Measurements from ENCODE around the gene KRTAP6-3. TPM values are rescaled to one million over a fixed set of nuclear protein-coding genes. Genes with fewer than 3 reads are reported as not detected.

Gene KRTAP6-3
- polyA plus RNA-seq, 1 donor from 2014 or later = not detected

DNA sequence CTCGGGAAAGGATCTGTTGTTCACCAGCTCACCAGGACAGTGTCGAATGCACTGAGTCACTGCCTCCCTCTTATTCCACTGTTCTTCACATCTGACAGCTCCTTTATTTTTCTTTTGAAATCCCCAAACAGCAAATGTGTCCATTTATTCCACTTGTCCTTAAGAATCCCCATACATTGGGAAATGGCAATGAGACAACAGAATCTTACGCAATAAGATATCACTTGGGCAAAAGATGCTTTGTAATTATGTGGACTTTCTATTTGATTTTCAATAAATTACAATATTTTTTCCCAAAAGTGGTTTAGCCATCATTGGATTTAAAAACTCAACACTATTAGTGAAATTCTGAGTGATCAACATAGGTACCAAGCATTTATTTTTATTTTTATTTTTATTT, 46.4 kb downstream of the KRTAP6-3 start:
- H3K79me2 ChIP-seq (replicated peaks; ENCODE audit: insufficient read depth, low read length) = no peaks in the 10 kb centered on the region
- no peak overlapping the region for H3K27ac ChIP-seq (ENCODE audit: low read length)
- no peak overlapping the region for H3K4me2 ChIP-seq (ENCODE audit: low read length)
- no peaks in the 10 kb centered on the region for H3F3A ChIP-seq (ENCODE audit: insufficient read depth, low read length, poor library complexity, severe bottlenecking)
- no peak overlapping the region for H3K9ac ChIP-seq (ENCODE audit: low read length)
- H3K4me3 ChIP-seq (ENCODE audit: low read length) = no peak overlapping the region
- no peaks in the 10 kb centered on the region for H3K9me2 ChIP-seq (ENCODE audit: insufficient read depth, low read length)
- no peaks in the 10 kb centered on the region for H3K27me3 ChIP-seq (ENCODE audit: insufficient read depth, low read depth, low read length)
- TF ChIP-seq SMC3 (conservative IDR thresholded peaks at IDR 0.05; ENCODE audit: poor library complexity) = no peak
- no peak for TF ChIP-seq TAF1 (IDR thresholded peaks at IDR 0.05; ENCODE audit: low read depth)
- no peak for TF ChIP-seq EP300 (conservative IDR thresholded peaks at IDR 0.05; ENCODE audit: poor library complexity, severe bottlenecking)
- no peak for TF ChIP-seq POLR2AphosphoS5 (IDR thresholded peaks at IDR 0.05)
- TF ChIP-seq, protein P1, sequence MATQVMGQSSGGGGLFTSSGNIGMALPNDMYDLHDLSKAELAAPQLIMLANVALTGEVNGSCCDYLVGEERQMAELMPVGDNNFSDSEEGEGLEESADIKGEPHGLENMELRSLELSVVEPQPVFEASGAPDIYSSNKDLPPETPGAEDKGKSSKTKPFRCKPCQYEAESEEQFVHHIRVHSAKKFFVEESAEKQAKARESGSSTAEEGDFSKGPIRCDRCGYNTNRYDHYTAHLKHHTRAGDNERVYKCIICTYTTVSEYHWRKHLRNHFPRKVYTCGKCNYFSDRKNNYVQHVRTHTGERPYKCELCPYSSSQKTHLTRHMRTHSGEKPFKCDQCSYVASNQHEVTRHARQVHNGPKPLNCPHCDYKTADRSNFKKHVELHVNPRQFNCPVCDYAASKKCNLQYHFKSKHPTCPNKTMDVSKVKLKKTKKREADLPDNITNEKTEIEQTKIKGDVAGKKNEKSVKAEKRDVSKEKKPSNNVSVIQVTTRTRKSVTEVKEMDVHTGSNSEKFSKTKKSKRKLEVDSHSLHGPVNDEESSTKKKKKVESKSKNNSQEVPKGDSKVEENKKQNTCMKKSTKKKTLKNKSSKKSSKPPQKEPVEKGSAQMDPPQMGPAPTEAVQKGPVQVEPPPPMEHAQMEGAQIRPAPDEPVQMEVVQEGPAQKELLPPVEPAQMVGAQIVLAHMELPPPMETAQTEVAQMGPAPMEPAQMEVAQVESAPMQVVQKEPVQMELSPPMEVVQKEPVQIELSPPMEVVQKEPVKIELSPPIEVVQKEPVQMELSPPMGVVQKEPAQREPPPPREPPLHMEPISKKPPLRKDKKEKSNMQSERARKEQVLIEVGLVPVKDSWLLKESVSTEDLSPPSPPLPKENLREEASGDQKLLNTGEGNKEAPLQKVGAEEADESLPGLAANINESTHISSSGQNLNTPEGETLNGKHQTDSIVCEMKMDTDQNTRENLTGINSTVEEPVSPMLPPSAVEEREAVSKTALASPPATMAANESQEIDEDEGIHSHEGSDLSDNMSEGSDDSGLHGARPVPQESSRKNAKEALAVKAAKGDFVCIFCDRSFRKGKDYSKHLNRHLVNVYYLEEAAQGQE (IDR thresholded peaks at IDR 0.05; ENCODE audit: borderline replicate concordance) = no peak
- no peak overlapping the region for H2AFZ ChIP-seq (ENCODE audit: low read depth, low read length)
- H3K9me3 ChIP-seq (ENCODE audit: low read length) = no peaks in the 10 kb centered on the region
- H4K20me1 ChIP-seq (ENCODE audit: insufficient read depth) = no peaks in the 10 kb centered on the region
- H3K36me3 ChIP-seq (ENCODE audit: insufficient read depth, low read length) = no peaks in the 10 kb centered on the region

DNA sequence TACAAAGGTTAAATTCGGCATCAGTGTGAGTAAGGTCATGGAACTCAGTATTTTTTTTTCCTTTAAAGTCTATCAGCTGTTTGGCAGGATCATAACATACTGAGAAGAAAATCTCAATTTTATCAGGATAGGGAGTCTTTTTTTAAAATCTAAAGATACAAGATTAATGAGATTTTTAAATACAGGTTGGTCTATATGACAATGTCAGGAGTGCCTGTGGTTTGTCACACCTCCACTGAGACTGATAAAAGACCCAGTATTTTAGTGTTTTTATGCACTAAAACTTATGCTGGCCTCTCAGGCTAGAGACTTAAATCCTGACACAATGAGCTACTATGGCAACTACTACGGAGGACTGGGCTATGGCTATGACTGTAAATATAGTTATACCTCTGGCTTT, 50.3 kb downstream of the KRTAP6-3 start, which contains the start of gene KRTAP20-3:
Gene KRTAP20-3, plus strand, starts transcription at position 301 of the 400 bp plus-strand sequence.
- H3K27me3 ChIP-seq (ENCODE audit: insufficient read depth, low read depth, low read length) = no peaks in the 10 kb centered on the region
- no peak within 1 kb of the TSS for H3K4me3 ChIP-seq (ENCODE audit: low read length)
- no peak for TF ChIP-seq EP300 (conservative IDR thresholded peaks at IDR 0.05; ENCODE audit: poor library complexity, severe bottlenecking)
- no peaks in the 10 kb centered on the region for H3K9me2 ChIP-seq (ENCODE audit: insufficient read depth, low read length)
- H3F3A ChIP-seq (ENCODE audit: insufficient read depth, low read length, poor library complexity, severe bottlenecking) = no peaks in the 10 kb centered on the region
- H3K36me3 ChIP-seq (ENCODE audit: insufficient read depth, low read length) = no peaks in the 10 kb centered on the region
- H3K9ac ChIP-seq (ENCODE audit: low read length) = no peak within 1 kb of the TSS
- H3K27ac ChIP-seq (ENCODE audit: low read length) = no peak within 1 kb of the TSS
- no peaks in the 10 kb centered on the region for H3K79me2 ChIP-seq (replicated peaks; ENCODE audit: insufficient read depth, low read length)
- no peaks in the 10 kb centered on the region for H4K20me1 ChIP-seq (ENCODE audit: insufficient read depth)
- H3K4me2 ChIP-seq (ENCODE audit: low read length) = no peak within 1 kb of the TSS
- H2AFZ ChIP-seq (ENCODE audit: low read depth, low read length) = no peak within 1 kb of the TSS
- no peaks in the 10 kb centered on the region for H3K9me3 ChIP-seq (ENCODE audit: low read length)

Small RNAs within 50 kb of the gene (small RNA-seq; reads per million reads assigned to genes)
- gene KRTAP20-1 (0 reads per million in 3 experiments), gene KRTAP20-3 (0 reads per million in 3 experiments), gene KRTAP20-4 (0 reads per million in 3 experiments), gene KRTAP22-1 (0 to 0.23 (median 0) reads per million in 3 experiments), gene KRTAP22-2 (0 reads per million in 3 experiments)

Other genes starting within 250 kb of the KRTAP6-3 start
- not detected in 2 replicates for gene KRTAP23-1, start 243.8 kb upstream of the KRTAP6-3 start, polyA plus RNA-seq
- not detected in 2 replicates for gene KRTAP13-2, start 220.2 kb upstream of the KRTAP6-3 start, polyA plus RNA-seq
- gene KRTAP13-1, start 196.4 kb upstream of the KRTAP6-3 start, polyA plus RNA-seq = not detected in 2 replicates
- not detected in 2 replicates for gene KRTAP13-3, start 166.5 kb upstream of the KRTAP6-3 start, polyA plus RNA-seq
- not detected in 2 replicates for gene KRTAP13-4, start 162.2 kb upstream of the KRTAP6-3 start, polyA plus RNA-seq
- gene KRTAP15-1, start 152.2 kb upstream of the KRTAP6-3 start, polyA plus RNA-seq = not detected in 2 replicates
- gene KRTAP19-1, start 112.1 kb upstream of the KRTAP6-3 start, polyA plus RNA-seq = not detected in 2 replicates
- not detected in 2 replicates for gene KRTAP19-2, start 105.0 kb upstream of the KRTAP6-3 start, polyA plus RNA-seq
- not detected in 2 replicates for gene KRTAP19-3, start 100.4 kb upstream of the KRTAP6-3 start, polyA plus RNA-seq
- gene KRTAP19-4, start 95.3 kb upstream of the KRTAP6-3 start, polyA plus RNA-seq = not detected in 2 replicates
- not detected in 2 replicates for gene KRTAP19-5, start 90.3 kb upstream of the KRTAP6-3 start, polyA plus RNA-seq
- not detected in 2 replicates for gene KRTAP19-6, start 50.6 kb upstream of the KRTAP6-3 start, polyA plus RNA-seq
- gene KRTAP19-7, start 31.1 kb upstream of the KRTAP6-3 start, polyA plus RNA-seq = not detected in 2 replicates
- not detected in 2 replicates for gene KRTAP22-2, start 2.0 kb upstream of the KRTAP6-3 start, polyA plus RNA-seq
- gene KRTAP6-2, start 6.5 kb downstream of the KRTAP6-3 start, polyA plus RNA-seq = not detected in 2 replicates
- not detected in 2 replicates for gene KRTAP22-1, start 8.6 kb downstream of the KRTAP6-3 start, polyA plus RNA-seq
- not detected in 2 replicates for gene KRTAP6-1, start 21.5 kb downstream of the KRTAP6-3 start, polyA plus RNA-seq
- not detected in 2 replicates for gene KRTAP20-1, start 24.0 kb downstream of the KRTAP6-3 start, polyA plus RNA-seq
- gene KRTAP20-4, start 28.2 kb downstream of the KRTAP6-3 start, polyA plus RNA-seq = not detected in 2 replicates
- not detected in 2 replicates for gene KRTAP20-2, start 42.8 kb downstream of the KRTAP6-3 start, polyA plus RNA-seq
- not detected in 2 replicates for gene KRTAP20-3, start 50.4 kb downstream of the KRTAP6-3 start, polyA plus RNA-seq
- not detected in 2 replicates for gene KRTAP21-3, start 126.3 kb downstream of the KRTAP6-3 start, polyA plus RNA-seq
- not detected in 2 replicates for gene KRTAP21-2, start 154.8 kb downstream of the KRTAP6-3 start, polyA plus RNA-seq
- not detected in 2 replicates for gene KRTAP21-1, start 163.0 kb downstream of the KRTAP6-3 start, polyA plus RNA-seq
- not detected in 2 replicates for gene KRTAP8-1, start 220.8 kb downstream of the KRTAP6-3 start, polyA plus RNA-seq
- gene KRTAP7-1, start 237.3 kb downstream of the KRTAP6-3 start, polyA plus RNA-seq = not detected in 2 replicates

Measured in neural cell (in vitro differentiated cells).